Aorta (tissue), 5 donors: Measurements from ENCODE around the gene DGKE. TPM values are rescaled to one million over a fixed set of nuclear protein-coding genes. Genes with fewer than 3 reads are reported as not detected.

Experiments used
- ATAC-seq: fragments of 200-7000 bp; cut with Tn5 transposase; one replicate; pipeline ENCODE4 v1.9.1; 2022; ENCODE audit warnings: moderate library complexity; ENCODE audit not compliant: low FRiP score
- DNase-seq, 2 donors: peaks; one replicate each; pipeline ENCODE4 v3.0.0-alpha.2; 2020
- H3K27ac ChIP-seq, 2 donors: one replicate each; pipeline ENCODE4 v1.5.1; 2013; ENCODE audit warnings: low read length in 2 of 2, mild to moderate bottlenecking in 2 of 2, moderate library complexity in 2 of 2, control low read depth in 1 of 2, inconsistent platforms in 1 of 2, low read depth in 1 of 2
- H3K27me3 ChIP-seq, 2 donors: one replicate each; pipeline ENCODE4 v1.6.1; 2013; ENCODE audit warnings: control low read depth in 1 of 2, low read length in 1 of 2, mild to moderate bottlenecking in 1 of 2, moderate library complexity in 1 of 2; ENCODE audit not compliant: insufficient read depth in 2 of 2, control insufficient read depth in 1 of 2
- H3K36me3 ChIP-seq, 2 donors: one replicate each; pipeline ENCODE4 v1.6.1; 2013; ENCODE audit warnings: control low read depth in 1 of 2, low read length in 1 of 2, mild to moderate bottlenecking in 1 of 2; ENCODE audit not compliant: insufficient read depth in 2 of 2, control insufficient read depth in 1 of 2
- H3K4me1 ChIP-seq, 2 donors: one replicate each; pipeline ENCODE4 v1.6.1; 2013; ENCODE audit warnings: low read length in 2 of 2, control low read depth in 1 of 2, mild to moderate bottlenecking in 1 of 2, moderate library complexity in 1 of 2; ENCODE audit not compliant: insufficient read depth in 2 of 2, control insufficient read depth in 1 of 2
- H3K4me3 ChIP-seq, 2 donors: one replicate each; pipeline ENCODE4 v1.5.1; 2013; ENCODE audit warnings: low read length in 2 of 2, control low read depth in 1 of 2, mild to moderate bottlenecking in 1 of 2
- H3K9me3 ChIP-seq: one replicate; pipeline ENCODE4 v1.6.1; 2013; ENCODE audit warnings: mild to moderate bottlenecking, low read length; ENCODE audit not compliant: control insufficient read depth
- WGBS, 2 donors: extraction: QIAGEN DNeasy Blood & Tissue Kit; methylation state at CpG; one replicate each; pipeline ENCODE4 v1.1.7; 2013; 5-methylcytosine and 5-hydroxymethylcytosine counted together
- intact Hi-C, 2 donors: fragments of 100-400 bp; cut with DNase I; formaldehyde crosslinking; loops; one replicate each; pipeline versions ENCODE4 v1.14.2 to v1.15.0; 2022
- polyA plus RNA-seq, 2 donors: library from polyadenylated mRNA; stranded (reverse); fragments of 200-250 nt; gene quantifications; one replicate each; pipeline ENCODE4 v1.2.3, GENCODE V29; 2013
- total RNA-seq, 2 donors: library from RNA; stranded (reverse); fragmentation: NEBNext Ultra II Directional; extraction: Animal tissue kit (Norgen Biotek cat#: 25700); gene quantifications; one replicate each; pipeline ENCODE4 v1.2.1, GENCODE V29; 2021
- donor health status: healthy with polysubstance abuse.
- donor health status: Bipolar disorder and iron deficiency.
- donor health status: DM: no; HTN: no; CAD: no.
- donor health status: DM: no; HTN: no; CAD: no.
- donor health status: DM: yes; HTN: yes; CAD: no.

Gene DGKE
- total and polyA plus RNA-seq, 4 donors, result 0.88 to 17.1 (median 6.7) TPM

- Histone ChIP-seq H3K4me3 (no peak overlapping the region), H3K36me3 (no peaks in the 10 kb centered on the region), H3K4me1 (no peaks in the 10 kb centered on the region), H3K27me3 (no peaks in the 10 kb centered on the region), H3K9me3 (no peaks in the 10 kb centered on the region), H3K27ac (no peak overlapping the region)
- ATAC-seq, result no peak
- WGBS, 2 donors, result 70 to 85% methylated on average over 4 of the region's 4 CpGs
- DNase-seq, result no peak
- intact Hi-C loops, result no loop called here
These were observed 36.2 kb downstream of the DGKE start for GRCh38 chr17:56870081-56870651.

DNA sequence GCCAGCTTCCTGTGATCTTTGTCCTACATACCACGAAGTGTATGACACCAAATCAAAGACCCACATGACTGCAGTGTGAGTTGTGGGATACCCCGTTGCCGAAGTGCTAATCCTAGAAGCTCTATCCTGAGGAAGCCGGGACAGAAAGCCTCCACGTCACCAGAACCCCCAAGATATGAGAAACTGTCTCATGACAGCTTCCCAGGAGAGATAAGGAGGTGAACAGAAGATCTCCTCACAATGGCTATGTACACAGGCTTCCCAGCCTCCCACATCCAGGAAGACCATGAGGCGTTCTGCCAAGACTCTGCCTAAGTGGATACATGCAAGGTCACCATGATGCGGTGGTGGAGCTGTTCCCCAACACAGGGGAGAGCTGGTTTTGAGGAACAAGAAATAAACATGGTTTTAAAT lies 42.8 kb downstream of the DGKE start:
- H3K36me3 ChIP-seq, result no peaks in the 10 kb centered on the region
- no peak overlapping the region for H3K27ac ChIP-seq
- DNase-seq, result no peak
- no peaks in the 10 kb centered on the region for H3K9me3 ChIP-seq
- no peak overlapping the region for H3K4me3 ChIP-seq
- no peak for ATAC-seq
- 90 to 91% methylated on average over 7 of the region's 7 CpGs for WGBS, 2 donors
- H3K27me3 ChIP-seq, result no peaks in the 10 kb centered on the region
- no peaks in the 10 kb centered on the region for H3K4me1 ChIP-seq
- intact Hi-C loops, result no loop called here

DNA sequence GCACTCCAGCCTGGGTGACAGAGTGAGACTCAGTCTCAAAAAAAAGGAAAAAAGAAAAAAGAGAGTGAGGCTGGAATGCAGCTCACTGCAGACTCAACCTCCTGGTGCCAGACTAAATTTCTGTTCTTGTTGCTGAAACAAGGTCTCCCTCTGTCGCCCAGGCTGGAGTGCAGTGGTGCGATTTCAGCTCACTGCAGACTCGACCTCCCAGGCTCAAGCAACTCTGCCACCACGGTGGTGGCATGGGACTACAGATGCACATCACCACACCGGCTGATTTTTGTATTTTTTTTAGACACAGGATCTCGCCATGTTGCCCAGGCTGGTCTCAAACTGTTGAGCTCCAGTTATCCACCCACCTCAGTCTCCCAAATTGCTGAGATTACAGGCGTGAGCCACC lies 45.3 kb downstream of the DGKE start:
- no peak overlapping the region for H3K4me3 ChIP-seq
- H3K27ac ChIP-seq, result no peak overlapping the region
- H3K36me3 ChIP-seq, result no peaks in the 10 kb centered on the region
- WGBS, 2 donors, result 91 to 92% methylated on average over 7 of the region's 7 CpGs
- no peaks in the 10 kb centered on the region for H3K9me3 ChIP-seq
- no peaks in the 10 kb centered on the region for H3K4me1 ChIP-seq
- intact Hi-C loops, result no loop called here
- no peaks in the 10 kb centered on the region for H3K27me3 ChIP-seq
- DNase-seq (no peak), ATAC-seq (no peak)

GRCh38 chr17:56880133-56880532 lies 46.2 kb downstream of the DGKE start:
- intact Hi-C loops, result no loop called here
- no peaks in the 10 kb centered on the region for H3K27me3 ChIP-seq
- no peaks in the 10 kb centered on the region for H3K36me3 ChIP-seq
- H3K9me3 ChIP-seq, result no peaks in the 10 kb centered on the region
- H3K4me3 ChIP-seq, result no peak overlapping the region
- no peaks in the 10 kb centered on the region for H3K4me1 ChIP-seq
- ATAC-seq (no peak), DNase-seq (no peak)
- no peak overlapping the region for H3K27ac ChIP-seq
- WGBS, 2 donors, result 48 to 57% methylated on average over 3 of the region's 3 CpGs

- Histone ChIP-seq H3K36me3 (no peaks in the 10 kb centered on the region), H3K9me3 (no peaks in the 10 kb centered on the region), H3K27ac (no peak overlapping the region), H3K4me1 (no peaks in the 10 kb centered on the region), H3K4me3 (no peak overlapping the region), H3K27me3 (no peaks in the 10 kb centered on the region)
- 65 to 75% methylated on average over 8 of the region's 8 CpGs for WGBS, 2 donors
- ATAC-seq (no peak), DNase-seq (no peak)
- intact Hi-C loops, result no loop called here
These were observed 46.6 kb downstream of the DGKE start for GRCh38 chr17:56880571-56880970.

DNA sequence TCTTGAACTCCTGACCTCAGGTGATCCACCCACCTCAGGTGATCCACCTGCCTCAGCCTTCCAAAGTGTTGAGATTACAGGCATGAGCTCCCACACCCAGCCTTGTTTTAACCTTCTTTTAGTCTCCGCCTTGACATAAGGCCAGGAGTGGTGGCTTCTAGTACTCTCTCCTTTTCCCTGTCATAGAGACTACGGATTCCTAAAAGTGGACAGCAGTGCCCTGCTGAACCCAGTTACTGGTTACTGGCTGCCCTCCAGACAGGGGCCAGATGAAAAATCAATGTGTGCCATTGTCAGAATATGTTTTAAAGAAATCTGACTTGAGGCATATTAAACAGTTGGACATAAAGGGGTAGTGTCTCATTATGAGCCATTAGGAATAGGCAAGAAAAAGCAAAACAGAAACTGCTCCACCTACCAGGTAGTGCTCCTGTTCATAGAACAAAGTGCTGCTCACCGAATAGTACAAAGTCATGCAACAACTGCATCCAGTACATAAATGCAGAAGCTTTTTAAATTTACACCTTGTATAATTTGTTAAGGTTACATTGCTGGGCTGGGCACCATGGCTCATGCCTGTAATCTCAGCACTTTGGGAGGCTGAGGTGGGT lies 47.8 kb downstream of the DGKE start:
- DNase-seq (no peak), ATAC-seq (no peak)
- no peak overlapping the region for H3K27ac ChIP-seq
- H3K36me3 ChIP-seq, result no peaks in the 10 kb centered on the region
- H3K27me3 ChIP-seq, result no peaks in the 10 kb centered on the region
- WGBS, 2 donors, result 90 to 93% methylated on average over 3 of the region's 3 CpGs
- no peaks in the 10 kb centered on the region for H3K9me3 ChIP-seq
- H3K4me3 ChIP-seq, result no peak overlapping the region
- no peaks in the 10 kb centered on the region for H3K4me1 ChIP-seq
- intact Hi-C loops, result no loop called here

DNA sequence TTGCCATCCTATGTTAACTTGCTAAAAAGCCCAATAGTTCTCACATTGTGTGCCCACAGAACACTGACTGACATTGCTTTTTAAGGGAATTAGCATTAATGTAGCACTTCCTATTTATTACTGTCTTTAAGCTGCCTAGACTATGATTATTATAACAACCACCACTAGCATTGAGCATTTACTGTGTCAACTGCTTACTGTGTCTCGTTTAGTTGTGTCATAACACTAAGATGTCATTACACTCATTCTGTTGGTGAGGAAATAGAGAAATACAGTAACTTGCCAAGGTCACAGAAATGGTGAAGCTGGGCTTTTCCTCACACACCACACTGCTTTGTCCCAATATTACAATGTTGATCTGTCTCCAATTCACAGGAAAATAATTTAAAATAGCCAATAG lies 49.7 kb downstream of the DGKE start:
- DNase-seq, result no peak
- no peaks in the 10 kb centered on the region for H3K27me3 ChIP-seq
- intact Hi-C loops, result no loop called here
- H3K27ac ChIP-seq, result no peak overlapping the region
- H3K36me3 ChIP-seq, result no peaks in the 10 kb centered on the region
- H3K4me3 ChIP-seq, result no peak overlapping the region
- H3K9me3 ChIP-seq, result no peaks in the 10 kb centered on the region
- WGBS, 2 donors, result 53 to 59% methylated on average over 1 of the region's 1 CpG
- H3K4me1 ChIP-seq, result no peaks in the 10 kb centered on the region
- ATAC-seq, result no peak

DNA sequence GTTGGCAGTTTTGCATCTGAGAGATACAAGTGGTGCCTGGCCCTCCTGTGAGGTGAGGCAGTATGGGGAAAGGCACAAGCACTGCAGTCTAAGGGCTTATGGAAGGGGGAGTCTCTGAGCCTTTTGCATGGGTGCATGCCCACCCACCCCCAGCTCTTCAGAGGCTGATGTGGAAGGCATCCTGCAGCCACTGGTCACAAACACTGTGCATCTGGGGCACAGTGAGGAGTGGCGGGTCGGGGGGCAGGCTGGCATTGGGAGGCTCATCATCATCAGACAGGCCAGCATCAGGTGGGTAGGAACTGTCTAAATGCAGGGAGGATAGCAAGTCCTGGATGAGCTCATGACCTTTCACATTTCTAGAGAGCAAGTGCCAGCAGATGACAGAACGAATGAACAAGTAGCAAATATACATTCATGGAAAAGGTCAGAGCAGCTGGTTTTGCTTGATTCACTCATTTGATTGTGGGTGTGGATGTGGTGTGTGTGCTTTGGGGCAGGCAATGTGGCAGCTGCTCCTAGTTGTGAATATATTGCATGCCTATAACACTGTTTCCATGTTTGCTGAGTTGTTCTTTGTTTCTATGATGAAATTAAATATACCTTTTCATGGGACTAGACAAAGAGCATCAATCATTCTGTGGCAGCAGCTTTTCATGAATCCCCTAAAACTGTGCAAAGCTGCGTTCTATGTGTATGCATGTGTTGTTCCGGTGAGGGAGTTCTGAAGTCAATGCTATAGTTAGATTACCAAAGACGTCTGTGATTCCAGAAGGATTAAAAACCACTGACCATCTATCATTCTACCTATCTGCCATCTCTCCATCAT lies 50.7 kb downstream of the DGKE start:
- Histone ChIP-seq H3K4me3 (no peak overlapping the region), H3K27ac (no peak overlapping the region), H3K4me1 (no peaks in the 10 kb centered on the region), H3K27me3 (no peaks in the 10 kb centered on the region), H3K9me3 (no peaks in the 10 kb centered on the region), H3K36me3 (no peaks in the 10 kb centered on the region)
- intact Hi-C loops, result no loop called here
- DNase-seq (no peak), ATAC-seq (no peak)
- 86 to 88% methylated on average over 6 of the region's 6 CpGs for WGBS, 2 donors

DNA sequence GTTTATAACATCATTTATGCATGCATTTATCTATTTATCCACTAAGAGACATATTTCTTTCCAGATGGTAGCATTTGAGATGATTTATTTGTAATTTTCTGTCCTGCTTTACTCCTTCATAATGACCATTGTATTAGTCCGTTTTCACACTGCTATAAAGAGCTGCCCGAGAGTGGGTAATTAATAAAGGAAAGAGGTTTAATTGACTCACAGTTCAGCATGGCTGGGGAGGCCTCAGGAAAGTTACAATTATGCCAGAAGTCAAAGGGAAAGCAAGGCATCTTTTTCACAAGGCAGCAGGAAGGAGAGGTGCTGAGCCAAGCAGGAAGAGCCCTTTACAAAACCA lies 51.3 kb downstream of the DGKE start:
- Histone ChIP-seq H3K27me3 (no peaks in the 10 kb centered on the region), H3K4me1 (no peaks in the 10 kb centered on the region), H3K36me3 (no peaks in the 10 kb centered on the region), H3K4me3 (no peak overlapping the region), H3K9me3 (no peaks in the 10 kb centered on the region), H3K27ac (no peak overlapping the region)
- DNase-seq (no peak), ATAC-seq (no peak)
- intact Hi-C loops, result no loop called here
- 78 to 84% methylated on average over 2 of the region's 2 CpGs for WGBS, 2 donors
